HEK293 (cell line): ENCODE data around the gene MACO1.

Experiments used
- CTCF ChIA-PET: fragments of 350-600 bp; formaldehyde crosslinking; extraction: SDS; loops from one replicate; lab custom pipeline; 2021; ENCODE audit warnings: antibody characterized with exemption; lab: Yijun Ruan, JAX
- POLR2A ChIA-PET: fragments of 300-600 bp; formaldehyde crosslinking; extraction: SDS; loops from one replicate; lab custom pipeline; 2020; ENCODE audit warnings: antibody characterized with exemption, inconsistent platforms; lab: Yijun Ruan, JAX
- H3K27ac ChIP-seq: fragments of 200-500 bp; sonication (Bioruptor generic); 2 replicates; pipeline ENCODE4 v1.5.1; 2014; ENCODE audit warnings: low read depth, low read length, control low read depth, inconsistent platforms; ENCODE audit errors: extremely low read depth
- H3K36me3 ChIP-seq, 2 experiments: fragments of 200-500 bp in 1 of 2; sonication (Bioruptor generic) in 1 of 2; 1 replicate in 1 of 2; 2 replicates in 1 of 2; pipeline ENCODE4 v1.5.1; 2014 to 2017; ENCODE audit warnings: inconsistent platforms in 2 of 2, low read length in 2 of 2; ENCODE audit not compliant: control insufficient read depth in 2 of 2, insufficient read depth in 1 of 2
- H3K4me1 ChIP-seq: fragments of 200-500 bp; sonication (Bioruptor generic); 2 replicates; pipeline ENCODE4 v1.5.1; 2014; ENCODE audit warnings: mild to moderate bottlenecking, low read length, inconsistent platforms; ENCODE audit not compliant: control insufficient read depth, insufficient read depth
- H3K4me3 ChIP-seq: 2 replicates; pipeline ENCODE4 v1.5.1; 2011; ENCODE audit warnings: low read depth, mild to moderate bottlenecking, control low read depth, low read length, moderate library complexity
- H3K9me3 ChIP-seq: fragments of 200-500 bp; sonication (Bioruptor generic); 2 replicates; pipeline ENCODE4 v1.5.1; 2014; ENCODE audit warnings: low read depth, low read length, inconsistent platforms; ENCODE audit not compliant: control insufficient read depth, insufficient read depth
- GLI4 ChIP-seq: fragments of 450-650 bp; formaldehyde crosslinking; IDR thresholded peaks from 2 replicates; pipeline ENCODE4 v1.5.1; 2016; ENCODE audit warnings: missing biosample characterization, missing genetic modification characterization
- KLF7 ChIP-seq: fragments of 450-650 bp; formaldehyde crosslinking; IDR thresholded peaks from 2 replicates; pipeline ENCODE4 v1.5.1; 2016; ENCODE audit warnings: missing biosample characterization, missing genetic modification characterization, borderline replicate concordance
- SCRT2 ChIP-seq: fragments of 450-650 bp; formaldehyde crosslinking; IDR thresholded peaks from 2 replicates; pipeline ENCODE4 v1.5.1; 2016; ENCODE audit warnings: missing biosample characterization, missing genetic modification characterization
- SP7 ChIP-seq: fragments of 450-650 bp; formaldehyde crosslinking; IDR thresholded peaks from 2 replicates; pipeline ENCODE4 v1.5.1; 2016; ENCODE audit warnings: missing biosample characterization, missing genetic modification characterization
- YY2 ChIP-seq: fragments of 450-650 bp; formaldehyde crosslinking; IDR thresholded peaks from 2 replicates; pipeline ENCODE4 v1.5.1; 2016; ENCODE audit warnings: missing biosample characterization, missing genetic modification characterization
- ZBTB20 ChIP-seq: fragments of 450-650 bp; formaldehyde crosslinking; IDR thresholded peaks from 2 replicates; pipeline ENCODE4 v1.5.1; 2016; ENCODE audit warnings: missing biosample characterization, missing genetic modification characterization
- ZBTB44 ChIP-seq: fragments of 450-650 bp; IDR thresholded peaks from 2 replicates; pipeline ENCODE4 v1.5.1; 2018; ENCODE audit warnings: missing biosample characterization, mild to moderate bottlenecking, missing genetic modification characterization
- ZBTB6 ChIP-seq: fragments of 450-650 bp; formaldehyde crosslinking; IDR thresholded peaks from 2 replicates; pipeline ENCODE4 v1.5.1; 2017; ENCODE audit warnings: missing biosample characterization, missing genetic modification characterization
- ZEB2 ChIP-seq: fragments of 450-650 bp; formaldehyde crosslinking; IDR thresholded peaks from 2 replicates; pipeline ENCODE4 v1.5.1; 2016; ENCODE audit warnings: missing biosample characterization, missing genetic modification characterization
- ZFP3 ChIP-seq: fragments of 450-650 bp; formaldehyde crosslinking; IDR thresholded peaks from 2 replicates; pipeline ENCODE4 v1.5.1; 2016; ENCODE audit warnings: low read depth, missing biosample characterization, missing genetic modification characterization
- ZNF174 ChIP-seq: fragments of 450-650 bp; formaldehyde crosslinking; IDR thresholded peaks from 2 replicates; pipeline ENCODE4 v1.5.0; 2017; ENCODE audit warnings: missing biosample characterization, mild to moderate bottlenecking, missing genetic modification characterization
- ZNF175 ChIP-seq: fragments of 450-650 bp; formaldehyde crosslinking; IDR thresholded peaks from 2 replicates; pipeline ENCODE4 v1.5.1; 2016; ENCODE audit warnings: missing biosample characterization, missing genetic modification characterization
- ZNF211 ChIP-seq: fragments of 450-650 bp; formaldehyde crosslinking; IDR thresholded peaks from 2 replicates; pipeline ENCODE4 v1.5.1; 2016; ENCODE audit warnings: low read depth, missing biosample characterization, missing genetic modification characterization
- ZNF24 ChIP-seq: fragments of 450-650 bp; formaldehyde crosslinking; IDR thresholded peaks from 2 replicates; pipeline ENCODE4 v1.5.1; 2016; ENCODE audit warnings: missing biosample characterization, missing genetic modification characterization
- ZNF335 ChIP-seq: fragments of 450-650 bp; formaldehyde crosslinking; conservative IDR thresholded peaks from 2 replicates; pipeline ENCODE4 v1.5.1; 2016; ENCODE audit warnings: missing biosample characterization, missing genetic modification characterization
- ZNF341 ChIP-seq: fragments of 450-650 bp; formaldehyde crosslinking; IDR thresholded peaks from 2 replicates; pipeline ENCODE4; 2016; ENCODE audit warnings: low read depth, missing biosample characterization, missing genetic modification characterization
- ZNF423 ChIP-seq: fragments of 450-650 bp; formaldehyde crosslinking; IDR thresholded peaks from 2 replicates; pipeline ENCODE4 v1.5.1; 2016; ENCODE audit warnings: missing biosample characterization, missing genetic modification characterization
- ZNF580 ChIP-seq: fragments of 450-650 bp; formaldehyde crosslinking; IDR thresholded peaks from 2 replicates; pipeline ENCODE4 v1.5.1; 2016; ENCODE audit warnings: missing biosample characterization, missing genetic modification characterization
- ZNF660 ChIP-seq: fragments of 450-650 bp; IDR thresholded peaks from 2 replicates; pipeline ENCODE4 v1.5.1; 2018; ENCODE audit warnings: missing biosample characterization, mild to moderate bottlenecking, missing genetic modification characterization
- ZNF677 ChIP-seq: fragments of 450-650 bp; IDR thresholded peaks from 2 replicates; pipeline ENCODE4 v1.5.0; 2018; ENCODE audit warnings: missing biosample characterization, mild to moderate bottlenecking, missing genetic modification characterization, moderate library complexity
- ZNF704 ChIP-seq: fragments of 450-650 bp; formaldehyde crosslinking; IDR thresholded peaks from 2 replicates; pipeline ENCODE4 v1.5.1; 2016; ENCODE audit warnings: missing biosample characterization, missing genetic modification characterization

MACO1 gene

GRCh38 chr1:25478633-25479032, 47.9 kb downstream of the MACO1 start:
- CTCF ChIA-PET = interaction anchor here (0.8 to 5.8 kb wide), 2 partner anchors 10 to 20 kb away, joined by 3 to 52 read pairs; no protein-coding TSS in a partner anchor
- H3K27ac ChIP-seq = no peak overlapping the region

GRCh38 chr1:25481625-25482024, 50.9 kb downstream of the MACO1 start:
- ChIA-PET POLR2A (no interaction called here), CTCF (interaction anchor here (1.0 kb wide), 1 partner anchor 22 kb away, joined by 3 read pairs; no protein-coding TSS in a partner anchor)

More at GRCh38 chr1:25478633-25479032, 47.9 kb downstream of the MACO1 start:
- peaks cover 13% of the 10 kb centered on the region; the same call in 1 of the 2 replicates for H3K4me1 ChIP-seq
- POLR2A ChIA-PET = no interaction called here
- peaks cover 0 to 4% of the 10 kb centered on the region in 2 experiments; a peak in 1 of 3 replicates for H3K36me3 ChIP-seq
- H3K9me3 ChIP-seq = no peaks in the 10 kb centered on the region
- TF ChIP-seq ZNF341 (no peak), ZNF677 (no peak), KLF7 (tag by site-specific recombination) (no peak), ZNF704 (tag by site-specific recombination) (no peak), ZNF211 (no peak), YY2 (tag by site-specific recombination) (no peak), ZBTB20 (tag by site-specific recombination) (no peak), ZFP3 (tag by site-specific recombination) (no peak), ZNF174 (no peak), SCRT2 (no peak), ZNF660 (tag by site-specific recombination) (no peak), ZNF175 (tag by site-specific recombination) (no peak)
- TF ChIP-seq, all 188 proteins: peak for 0
- no peak overlapping the region for H3K4me3 ChIP-seq

GRCh38 chr1:25482211-25482610, 51.5 kb downstream of the MACO1 start:
- POLR2A ChIA-PET = no interaction called here
- Histone ChIP-seq H3K9me3 (no peaks in the 10 kb centered on the region), H3K4me3 (no peak overlapping the region), H3K4me1 (peaks cover 7% of the 10 kb centered on the region; the same call in 1 of the 2 replicates), H3K27ac (peak overlapping the region; percentile 21; the same call in 1 of the 2 replicates), H3K36me3 (peaks cover 0 to 20% of the 10 kb centered on the region in 2 experiments; a peak in 2 of 3 replicates)
- TF ChIP-seq ZBTB44 (tag by site-specific recombination) = no peak
- no peak for TF ChIP-seq ZNF335 (tag by site-specific recombination)
- TF ChIP-seq ZNF24 (tag by site-specific recombination) = no peak
- TF ChIP-seq SP7 = no peak
- TF ChIP-seq ZNF580 = no peak
- TF ChIP-seq ZEB2 = no peak
- TF ChIP-seq GLI4 = no peak
- CTCF ChIA-PET = interaction anchor here (1.0 kb wide), 1 partner anchor 22 kb away, joined by 3 read pairs; no protein-coding TSS in a partner anchor

More at GRCh38 chr1:25481625-25482024, 50.9 kb downstream of the MACO1 start:
- Histone ChIP-seq H3K27ac (no peak overlapping the region), H3K4me1 (peaks cover 10% of the 10 kb centered on the region; the same call in 1 of the 2 replicates), H3K9me3 (no peaks in the 10 kb centered on the region), H3K36me3 (peaks cover 0 to 15% of the 10 kb centered on the region in 2 experiments; a peak in 1 of 3 replicates), H3K4me3 (no peak overlapping the region)
- 0 out of 2 replicates have a peak, but pooled peaks have one; percentile 12 for TF ChIP-seq ZNF423 (tag by site-specific recombination)
- no peak for TF ChIP-seq ZBTB6 (tag by site-specific recombination)
